K562 (cell line): Measurements from ENCODE around the gene GARNL3. TPM values are rescaled to one million over a fixed set of nuclear protein-coding genes. Genes with fewer than 3 reads are reported as not detected.
A peak's percentile ranks its signal among the peaks of the same experiment; 100 is the strongest.

Source experiments
- CCAR2 ChIP-seq: fragments of 200-400 bp; formaldehyde crosslinking; IDR thresholded peaks from 2 replicates; pipeline ENCODE4 v1.6.1; 2017; ENCODE audit warnings: mild to moderate bottlenecking, low read depth, low read length
- CGGBP1 ChIP-seq: fragments of 250-450 bp; sonication (Bioruptor Pico); IDR thresholded peaks from 2 replicates; pipeline ENCODE4 v1.9.0; 2021; ENCODE audit warnings: mild to moderate bottlenecking
- REST ChIP-seq, 2 experiments: fragments of 450-650 bp; formaldehyde crosslinking in 1 of 2; IDR thresholded peaks; 2 replicates each; pipeline versions ENCODE4 v1.4.0 to v1.6.1; 2014 to 2020; ENCODE audit warnings: mild to moderate bottlenecking in 2 of 2, borderline replicate concordance in 1 of 2, low read depth in 1 of 2
- SAP30 ChIP-seq: fragments of 200-600 bp; sonication (generic); IDR thresholded peaks from 2 replicates; pipeline ENCODE4 v1.6.1; 2012; ENCODE audit warnings: borderline replicate concordance, low read depth, mild to moderate bottlenecking, moderate library complexity, low read length, control low read depth, inconsistent platforms; ENCODE audit not compliant: insufficient read depth, poor library complexity, severe bottlenecking
- ZBTB40 ChIP-seq, 2 experiments: fragments of 450-650 bp in 1 of 2; sonication (generic) in 1 of 2; formaldehyde crosslinking in 1 of 2; IDR thresholded peaks; 2 replicates each; pipeline versions ENCODE4 v1.7.1 to v1.9.0; 2016 to 2022; ENCODE audit warnings: inconsistent platforms in 1 of 2, mild to moderate bottlenecking in 1 of 2, missing genetic modification reagents in 1 of 2
- ZNF224 ChIP-seq: sonication (generic); formaldehyde crosslinking; IDR thresholded peaks from 2 replicates; pipeline ENCODE4 v1.8.0; 2022; ENCODE audit warnings: mild to moderate bottlenecking, missing genetic modification reagents
- ZNF274 ChIP-seq: IDR thresholded peaks from 2 replicates; pipeline ENCODE4 v1.6.1; 2011; ENCODE audit warnings: low read depth, mild to moderate bottlenecking, low read length, moderate library complexity, borderline replicate concordance
- ZNF507 ChIP-seq: conservative IDR thresholded peaks from 2 replicates; pipeline ENCODE4 v1.6.1; 2017; ENCODE audit warnings: missing genetic modification characterization, missing compliant biosample characterization
- polyA plus RNA-seq, 8 experiments: library from polyadenylated mRNA; depleted of rRNA in 4 of 8; stranded (reverse) in 5 of 8; unstranded in 3 of 8; fragments of >200 nt; fragmentation: Nextera tagmentation in 2 of 8; fragmentation: Illumina TruSeq in 1 of 8; extraction: Ambion mirVana in 2 of 8; extraction: Trizol in 1 of 8; gene quantifications; 2 replicates each; pipeline versions ENCODE4 v1.2.1 to v1.2.3, GENCODE V29; 2011 to 2014; ENCODE audit warnings: inconsistent platforms in 1 of 8, missing spikeins in 1 of 8
- total RNA-seq, 7 experiments: library from RNA; depleted of rRNA in 6 of 7; stranded (reverse); fragments of >200 nt in 6 of 7; fragmentation: Illumina TruSeq in 2 of 7; extraction: Trizol in 2 of 7; gene quantifications; 2 replicates each; pipeline versions ENCODE4 v1.2.1 to v1.2.3, GENCODE V29; 2011 to 2021; ENCODE audit warnings: low replicate concordance in 1 of 7

Gene GARNL3
- total and polyA plus RNA-seq, 9 of the 15 experiments (the other 6 are each of a cell fraction or from before 2014, with no cell fraction given): 0.35 to 2.7 (median 1.6) TPM

- TF ChIP-seq REST (IDR thresholded peaks at IDR 0.05; ENCODE audit: borderline replicate concordance) (peak; percentile 93), REST (CRISPR knock-in tag; IDR thresholded peaks at IDR 0.05; ENCODE audit: low read depth) (peak; percentile 94), CCAR2 (no peak), ZNF274 (no peak), ZNF507 (tag) (no peak), CGGBP1 (CRISPR knock-in tag) (peak; percentile 29; the same call in 1 of the 2 replicates), ZBTB40 (IDR thresholded peaks at IDR 0.05) (peak; percentile 92), ZBTB40 (CRISPR knock-in tag; IDR thresholded peaks at IDR 0.05) (no peak), SAP30 (peak; percentile 71), ZNF224 (CRISPR knock-in tag) (no peak)
Observed at GRCh38 chr9:127423934-127424675, 159.5 kb downstream of the GARNL3 start, which contains the start of gene ZNF79 (continued).
